Left lung (tissue), 10 donors: Measurements from ENCODE around the gene ENDOU. TPM values are rescaled to one million over a fixed set of nuclear protein-coding genes. Genes with fewer than 3 reads are reported as not detected.

Experiments used
- ATAC-seq: fragments of 200-7000 bp; cut with Tn5 transposase; one replicate; pipeline ENCODE4 v1.9.1; 2020; ENCODE audit warnings: moderate library complexity
- DNase-seq, 4 donors: peaks; one replicate each; pipeline ENCODE4 v3.0.0-alpha.2; 2013 to 2020
- H3K27ac ChIP-seq, 2 donors: fragments of 200-600 bp; sonication (generic) in 1 of 2; one replicate each; pipeline versions ENCODE4 v1.5.0 to v1.8.0; 2020 to 2021
- H3K27me3 ChIP-seq, 2 donors: fragments of 200-600 bp; sonication (generic) in 1 of 2; one replicate each; pipeline versions ENCODE4 v1.5.0 to v1.8.0; 2020 to 2021
- H3K36me3 ChIP-seq, 2 donors: fragments of 200-600 bp; sonication (generic) in 1 of 2; one replicate each; pipeline versions ENCODE4 v1.5.0 to v1.8.0; 2020 to 2021
- H3K4me1 ChIP-seq, 2 donors: fragments of 200-600 bp; one replicate each; pipeline ENCODE4 v1.8.0; 2021
- H3K4me3 ChIP-seq, 2 donors: fragments of 200-600 bp; sonication (generic) in 1 of 2; one replicate each; pipeline versions ENCODE4 v1.5.0 to v1.8.0; 2020 to 2021; ENCODE audit warnings: mild to moderate bottlenecking in 1 of 2
- H3K9me3 ChIP-seq, 2 donors: fragments of 200-600 bp; sonication (generic) in 1 of 2; one replicate each; pipeline versions ENCODE4 v1.5.0 to v1.8.0; 2020 to 2021
- intact Hi-C, 2 donors: fragments of 100-400 bp; cut with DNase I; formaldehyde crosslinking; loops; one replicate each; pipeline versions ENCODE4 v1.11.2 to v1.14.2; 2022
- polyA plus RNA-seq, 6 donors: library from polyadenylated mRNA; unstranded; fragments of 120-200 nt; gene quantifications; one replicate each; pipeline ENCODE4 v1.2.1, GENCODE V29; 2013; ENCODE audit not compliant: insufficient read length in 6 of 6
- total RNA-seq, 2 donors: library from RNA; stranded (reverse); fragmentation: NEBNext Ultra II Directional; extraction: Animal tissue kit (Norgen Biotek cat#: 25700); gene quantifications; one replicate each; pipeline ENCODE4 v1.2.1, GENCODE V29; 2021
- TF ChIP-seq, protein P1 (sequence below), 2 donors: fragments of 200-600 bp; sonication (generic) in 1 of 2; IDR thresholded peaks; one replicate each; pipeline versions ENCODE4 v1.5.0 to v1.8.0; 2021; ENCODE audit warnings: antibody characterized with exemption in 2 of 2
- donor health status: DM: no; HTN: yes; CAD: no.
- donor health status: DM: no; HTN: no; CAD: no.

Gene ENDOU
- total and polyA plus RNA-seq, 8 donors: 0.14 to 0.58 (median 0.30) TPM; not detected in 2

GRCh38 chr12:47757840-47758583 is 32.7 kb upstream of the ENDOU start:
- Histone ChIP-seq H3K4me1 (peaks cover 28 to 65% of the 10 kb centered on the region in 2 donors), H3K27me3 (no peaks in the 10 kb centered on the region), H3K27ac (peak overlapping the region; percentile 66 to 76), H3K4me3 (peak overlapping the region; percentile 55 to 61), H3K36me3 (no peaks in the 10 kb centered on the region), H3K9me3 (no peaks in the 10 kb centered on the region)
- DNase-seq (peak in 1 of 4 donors; percentile 27), ATAC-seq (peak; percentile 7)
- TF ChIP-seq, protein P1, sequence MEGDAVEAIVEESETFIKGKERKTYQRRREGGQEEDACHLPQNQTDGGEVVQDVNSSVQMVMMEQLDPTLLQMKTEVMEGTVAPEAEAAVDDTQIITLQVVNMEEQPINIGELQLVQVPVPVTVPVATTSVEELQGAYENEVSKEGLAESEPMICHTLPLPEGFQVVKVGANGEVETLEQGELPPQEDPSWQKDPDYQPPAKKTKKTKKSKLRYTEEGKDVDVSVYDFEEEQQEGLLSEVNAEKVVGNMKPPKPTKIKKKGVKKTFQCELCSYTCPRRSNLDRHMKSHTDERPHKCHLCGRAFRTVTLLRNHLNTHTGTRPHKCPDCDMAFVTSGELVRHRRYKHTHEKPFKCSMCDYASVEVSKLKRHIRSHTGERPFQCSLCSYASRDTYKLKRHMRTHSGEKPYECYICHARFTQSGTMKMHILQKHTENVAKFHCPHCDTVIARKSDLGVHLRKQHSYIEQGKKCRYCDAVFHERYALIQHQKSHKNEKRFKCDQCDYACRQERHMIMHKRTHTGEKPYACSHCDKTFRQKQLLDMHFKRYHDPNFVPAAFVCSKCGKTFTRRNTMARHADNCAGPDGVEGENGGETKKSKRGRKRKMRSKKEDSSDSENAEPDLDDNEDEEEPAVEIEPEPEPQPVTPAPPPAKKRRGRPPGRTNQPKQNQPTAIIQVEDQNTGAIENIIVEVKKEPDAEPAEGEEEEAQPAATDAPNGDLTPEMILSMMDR (IDR thresholded peaks at IDR 0.05): no peak
- intact Hi-C loops: no loop called here

GRCh38 chr12:47757364-47757839 is 32.1 kb upstream of the ENDOU start:
- TF ChIP-seq, protein P1 (IDR thresholded peaks at IDR 0.05): no peak
- intact Hi-C loops: no loop called here
- Histone ChIP-seq H3K27me3 (no peaks in the 10 kb centered on the region), H3K9me3 (no peaks in the 10 kb centered on the region), H3K4me1 (peaks cover 32 to 71% of the 10 kb centered on the region in 2 donors), H3K36me3 (no peaks in the 10 kb centered on the region), H3K27ac (peak overlapping the region; percentile 66 to 76), H3K4me3 (peak overlapping the region; percentile 55 to 61)
- ATAC-seq (no peak), DNase-seq (no peak)

DNA sequence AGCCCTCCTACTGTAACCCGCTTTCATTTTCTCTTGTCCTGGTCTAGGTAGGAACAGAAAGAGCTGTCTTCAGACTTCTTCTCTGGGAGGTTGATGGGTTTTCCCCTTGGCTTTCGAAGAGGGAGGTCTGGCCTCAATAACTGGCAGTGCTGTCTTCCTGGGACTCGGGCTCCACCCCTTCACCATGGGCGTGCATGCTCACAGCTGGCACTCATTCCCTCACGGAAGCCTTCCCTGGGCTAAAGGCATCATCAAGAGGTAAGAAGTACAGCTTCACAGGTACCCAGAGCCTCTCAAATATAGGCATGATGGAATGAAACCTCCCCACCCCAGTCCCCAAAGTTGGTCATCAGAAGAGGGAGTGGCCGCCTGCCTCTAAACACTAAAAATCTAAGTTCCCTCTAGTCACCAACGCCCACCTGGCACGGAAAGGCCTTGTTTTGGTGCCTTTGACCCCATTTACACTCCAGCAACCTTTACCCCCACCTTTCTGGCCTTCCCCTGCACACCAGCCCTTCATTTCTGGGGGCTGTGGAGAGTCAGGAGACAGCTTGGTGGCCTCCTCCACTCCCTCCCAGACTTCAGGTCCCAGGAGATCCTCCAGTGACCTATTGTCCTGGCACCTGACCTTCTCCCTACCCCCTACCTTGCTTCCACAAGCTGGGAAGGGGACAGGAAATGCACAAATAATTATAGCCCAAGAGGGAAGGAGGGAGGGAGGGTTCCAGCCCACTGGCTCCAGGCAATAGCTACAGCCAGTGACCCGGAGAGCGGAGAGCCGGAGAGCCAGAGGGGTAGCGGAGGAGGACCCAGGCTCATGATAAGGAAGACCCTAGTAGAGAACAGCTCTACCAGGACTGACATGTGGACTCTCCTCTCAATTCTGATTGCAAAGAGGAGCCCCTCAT is 30.6 kb upstream of the ENDOU start:
- peak overlapping the region; percentile 39 to 72 for H3K27ac ChIP-seq

DNA sequence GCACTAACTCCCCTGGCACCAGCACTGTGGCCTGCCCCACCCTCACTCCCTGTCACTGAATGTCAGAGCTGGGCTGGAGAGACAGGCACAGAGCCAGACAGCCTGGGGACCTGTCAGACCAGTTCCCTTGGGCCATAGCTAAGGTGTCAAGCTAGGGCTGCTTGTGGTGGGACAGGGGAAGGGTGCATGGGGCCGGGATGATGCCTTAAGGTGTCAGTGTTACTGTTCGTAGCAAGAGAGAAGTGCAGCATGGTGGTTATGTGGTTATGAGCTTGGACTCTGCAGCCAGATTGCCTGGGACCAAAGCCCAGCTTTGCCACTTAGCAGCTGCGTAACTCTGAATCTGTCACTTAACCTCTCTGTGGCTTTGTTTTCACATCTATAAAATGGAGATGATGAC is 29.6 kb upstream of the ENDOU start:
- TF ChIP-seq, protein P1 (IDR thresholded peaks at IDR 0.05): no peak
- Histone ChIP-seq H3K27ac (peak overlapping the region; percentile 39 to 72), H3K4me3 (no peak overlapping the region), H3K27me3 (no peaks in the 10 kb centered on the region), H3K9me3 (no peaks in the 10 kb centered on the region), H3K4me1 (peaks cover 32 to 75% of the 10 kb centered on the region in 2 donors), H3K36me3 (peaks cover 0 to 11% of the 10 kb centered on the region in 2 donors)
- ATAC-seq (peak; percentile 66), DNase-seq (peak in 2 of 4 donors; percentile 74 to 78)
- intact Hi-C loops: no loop called here

More for the DNA sequence above, 30.6 kb upstream of the ENDOU start:
- Histone ChIP-seq H3K27me3 (no peaks in the 10 kb centered on the region), H3K4me3 (peak overlapping the region in 1 of 2 donors; percentile 61), H3K9me3 (no peaks in the 10 kb centered on the region), H3K36me3 (peaks cover 0 to under 1% of the 10 kb centered on the region in 2 donors), H3K4me1 (peaks cover 32 to 76% of the 10 kb centered on the region in 2 donors)
- ATAC-seq: peak; percentile 17
- DNase-seq: no peak
- TF ChIP-seq, protein P1 (IDR thresholded peaks at IDR 0.05): no peak
- intact Hi-C loops: no loop called here
